ENCODE data around the gene RAB34. TPM values are rescaled to one million over a fixed set of nuclear protein-coding genes. Genes with fewer than 3 reads are reported as not detected.
A peak's percentile ranks its signal among the peaks of the same experiment; 100 is the strongest.

Gene RAB34
- total and polyA plus RNA-seq, 9 of the 15 experiments (the other 6 are each of a cell fraction or from before 2014, with no cell fraction given), result 0.07 to 3.8 (median 0.46) TPM; not detected in 1

- no peak for TF ChIP-seq ZNF717 (CRISPR knock-in tag; IDR thresholded peaks at IDR 0.05)
- TF ChIP-seq PCBP1 (IDR thresholded peaks at IDR 0.05; ENCODE audit: low read depth, low read length, poor library complexity, severe bottlenecking), result no peak
- no peak for TF ChIP-seq ZNF408 (CRISPR knock-in tag; IDR thresholded peaks at IDR 0.05; ENCODE audit: low read depth)
- TF ChIP-seq PREB (CRISPR knock-in tag; IDR thresholded peaks at IDR 0.05), result no peak
- TF ChIP-seq HDAC8 (tag; IDR thresholded peaks at IDR 0.05), result no peak
- TF ChIP-seq SPI1 (IDR thresholded peaks at IDR 0.05; ENCODE audit: borderline replicate concordance, low read depth, low read length), result peak; percentile 49; the same call in 1 of the 2 replicates
- peak; percentile 97 for TF ChIP-seq ZKSCAN8 (CRISPR knock-in tag; IDR thresholded peaks at IDR 0.05)
- TF ChIP-seq MLLT1 (IDR thresholded peaks at IDR 0.05), result peak in 1 of 2 experiments; percentile 41; a peak in 1 of 4 replicates
- no peak for TF ChIP-seq PATZ1 (CRISPR knock-in tag; IDR thresholded peaks at IDR 0.05; ENCODE audit: borderline replicate concordance)
- peak; percentile 86 for TF ChIP-seq ZBTB17 (CRISPR knock-in tag; IDR thresholded peaks at IDR 0.05)
Observed at GRCh38 chr17:28760601-28761562, 43.2 kb upstream of the RAB34 start (continued).
